Neural crest cell (in vitro differentiated cells): ENCODE data around the gene PRR13. TPM values are rescaled to one million over a fixed set of nuclear protein-coding genes. Genes with fewer than 3 reads are reported as not detected.

Experiments
- DNase-seq: peaks from one replicate; pipeline ENCODE4 v3.0.0; 2021; ENCODE audit warnings: low read depth, mixed read lengths, low spot score
- H3K27ac Mint-ChIP-seq: one replicate; pipeline ENCODE4 v1.8.0; 2021; ENCODE audit warnings: mild to moderate bottlenecking, mixed read lengths; ENCODE audit not compliant: unreplicated experiment
- H3K27me3 Mint-ChIP-seq: 2 replicates; pipeline ENCODE4 v1.8.0; 2021; ENCODE audit warnings: low read depth, mild to moderate bottlenecking, mixed read lengths
- H3K36me3 Mint-ChIP-seq: 2 replicates; pipeline ENCODE4 v1.8.0; 2021; ENCODE audit warnings: low read depth, mild to moderate bottlenecking, mixed read lengths
- H3K4me1 Mint-ChIP-seq: 2 replicates; pipeline ENCODE4 v1.8.0; 2021; ENCODE audit warnings: mixed read lengths
- H3K4me3 Mint-ChIP-seq: one replicate; pipeline ENCODE4 v1.8.0; 2021; ENCODE audit warnings: mild to moderate bottlenecking, mixed read lengths
- H3K9me3 Mint-ChIP-seq: 2 replicates; pipeline ENCODE4 v1.8.0; 2021; ENCODE audit warnings: mixed read lengths
- total RNA-seq: library from RNA; stranded (reverse); gene quantifications from 2 replicates; pipeline ENCODE4 v1.2.1, GENCODE V29; 2021
- TF ChIP-seq, protein P1 (sequence below): fragments of 200-600 bp; sonication (generic); conservative IDR thresholded peaks from 2 replicates; pipeline ENCODE4 v1.5.0; 2021; ENCODE audit warnings: antibody characterized with exemption, mild to moderate bottlenecking

Gene PRR13
- total RNA-seq, 1 donor from 2014 or later = 82.8 TPM

DNA sequence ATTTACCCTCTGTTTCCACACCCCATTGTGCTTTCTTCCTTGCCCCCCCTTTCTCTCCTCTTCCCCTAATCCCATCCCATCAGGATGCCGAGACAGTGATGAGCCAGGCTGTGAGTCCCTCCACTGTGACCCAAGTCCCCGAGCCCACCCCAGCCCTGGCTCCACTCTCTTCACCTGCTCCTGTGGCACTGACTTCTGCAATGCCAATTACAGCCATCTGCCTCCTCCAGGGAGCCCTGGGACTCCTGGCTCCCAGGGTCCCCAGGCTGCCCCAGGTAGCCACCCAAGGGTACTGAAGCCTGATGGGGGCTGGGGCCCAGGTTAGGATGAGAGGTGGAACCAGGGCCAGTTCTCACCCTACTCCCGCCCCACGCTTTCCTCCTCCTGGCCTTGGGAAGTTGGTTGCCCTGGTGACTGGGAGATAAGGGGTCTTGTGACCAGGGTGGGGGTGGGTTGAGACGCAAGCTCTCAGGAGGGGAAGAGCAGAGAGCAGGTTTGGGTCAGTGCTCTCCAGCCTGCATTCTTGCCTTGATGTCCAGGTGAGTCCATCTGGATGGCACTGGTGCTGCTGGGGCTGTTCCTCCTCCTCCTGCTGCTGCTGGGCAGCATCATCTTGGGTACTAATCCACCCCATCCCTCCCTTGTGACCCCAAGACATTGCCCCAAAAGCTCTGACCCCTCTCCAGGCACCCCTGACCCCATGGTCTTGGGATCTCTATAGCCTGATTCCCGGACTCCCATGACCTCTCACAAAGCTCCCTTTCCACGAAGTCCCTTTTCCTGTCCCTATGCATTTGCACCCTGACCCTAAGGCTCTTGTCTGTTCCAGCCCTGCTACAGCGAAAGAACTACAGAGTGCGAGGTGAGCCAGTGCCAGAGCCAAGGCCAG lies 16.7 kb upstream of the PRR13 start:
- Mint-ChIP-seq H3K9me3 (no peaks in the 10 kb centered on the region), H3K4me1 (peaks cover 6% of the 10 kb centered on the region), H3K4me3 (no peak overlapping the region), H3K36me3 (no peaks in the 10 kb centered on the region), H3K27me3 (no peaks in the 10 kb centered on the region), H3K27ac (no peak overlapping the region)
- TF ChIP-seq, protein P1, sequence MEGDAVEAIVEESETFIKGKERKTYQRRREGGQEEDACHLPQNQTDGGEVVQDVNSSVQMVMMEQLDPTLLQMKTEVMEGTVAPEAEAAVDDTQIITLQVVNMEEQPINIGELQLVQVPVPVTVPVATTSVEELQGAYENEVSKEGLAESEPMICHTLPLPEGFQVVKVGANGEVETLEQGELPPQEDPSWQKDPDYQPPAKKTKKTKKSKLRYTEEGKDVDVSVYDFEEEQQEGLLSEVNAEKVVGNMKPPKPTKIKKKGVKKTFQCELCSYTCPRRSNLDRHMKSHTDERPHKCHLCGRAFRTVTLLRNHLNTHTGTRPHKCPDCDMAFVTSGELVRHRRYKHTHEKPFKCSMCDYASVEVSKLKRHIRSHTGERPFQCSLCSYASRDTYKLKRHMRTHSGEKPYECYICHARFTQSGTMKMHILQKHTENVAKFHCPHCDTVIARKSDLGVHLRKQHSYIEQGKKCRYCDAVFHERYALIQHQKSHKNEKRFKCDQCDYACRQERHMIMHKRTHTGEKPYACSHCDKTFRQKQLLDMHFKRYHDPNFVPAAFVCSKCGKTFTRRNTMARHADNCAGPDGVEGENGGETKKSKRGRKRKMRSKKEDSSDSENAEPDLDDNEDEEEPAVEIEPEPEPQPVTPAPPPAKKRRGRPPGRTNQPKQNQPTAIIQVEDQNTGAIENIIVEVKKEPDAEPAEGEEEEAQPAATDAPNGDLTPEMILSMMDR = no peak
- no peak for DNase-seq

DNA sequence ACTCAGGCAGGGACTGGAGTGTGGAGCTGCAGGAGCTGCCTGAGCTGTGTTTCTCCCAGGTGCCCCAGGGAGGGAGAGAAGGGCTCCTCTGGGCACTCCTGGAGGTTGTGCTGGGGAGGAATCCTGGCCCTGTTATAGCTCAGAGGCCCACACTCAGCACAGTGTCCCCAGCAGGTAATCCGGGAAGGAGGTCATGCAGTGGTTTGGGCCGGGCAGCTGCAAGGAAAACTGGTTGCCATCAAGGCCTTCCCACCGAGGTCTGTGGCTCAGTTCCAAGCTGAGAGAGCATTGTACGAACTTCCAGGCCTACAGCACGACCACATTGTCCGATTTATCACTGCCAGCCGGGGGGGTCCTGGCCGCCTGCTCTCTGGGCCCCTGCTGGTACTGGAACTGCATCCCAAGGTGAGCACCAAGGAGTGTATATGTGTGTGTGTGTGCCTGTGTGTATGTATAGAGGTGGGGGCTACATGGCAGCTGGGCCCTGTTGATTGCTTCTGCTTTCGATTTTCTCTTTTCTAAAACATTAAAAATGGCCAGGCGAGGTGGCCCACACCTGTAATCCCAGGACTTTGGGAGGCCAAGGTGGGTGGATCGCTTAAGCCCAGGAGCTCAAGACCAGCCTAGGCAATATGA lies 15.9 kb upstream of the PRR13 start:
- no peaks in the 10 kb centered on the region for H3K36me3 Mint-ChIP-seq
- no peak overlapping the region for H3K4me3 Mint-ChIP-seq
- no peak overlapping the region for H3K27ac Mint-ChIP-seq
- H3K4me1 Mint-ChIP-seq = peaks cover 6% of the 10 kb centered on the region
- TF ChIP-seq, protein P1 = no peak
- H3K9me3 Mint-ChIP-seq = no peaks in the 10 kb centered on the region
- H3K27me3 Mint-ChIP-seq = no peaks in the 10 kb centered on the region
- no peak for DNase-seq

DNA sequence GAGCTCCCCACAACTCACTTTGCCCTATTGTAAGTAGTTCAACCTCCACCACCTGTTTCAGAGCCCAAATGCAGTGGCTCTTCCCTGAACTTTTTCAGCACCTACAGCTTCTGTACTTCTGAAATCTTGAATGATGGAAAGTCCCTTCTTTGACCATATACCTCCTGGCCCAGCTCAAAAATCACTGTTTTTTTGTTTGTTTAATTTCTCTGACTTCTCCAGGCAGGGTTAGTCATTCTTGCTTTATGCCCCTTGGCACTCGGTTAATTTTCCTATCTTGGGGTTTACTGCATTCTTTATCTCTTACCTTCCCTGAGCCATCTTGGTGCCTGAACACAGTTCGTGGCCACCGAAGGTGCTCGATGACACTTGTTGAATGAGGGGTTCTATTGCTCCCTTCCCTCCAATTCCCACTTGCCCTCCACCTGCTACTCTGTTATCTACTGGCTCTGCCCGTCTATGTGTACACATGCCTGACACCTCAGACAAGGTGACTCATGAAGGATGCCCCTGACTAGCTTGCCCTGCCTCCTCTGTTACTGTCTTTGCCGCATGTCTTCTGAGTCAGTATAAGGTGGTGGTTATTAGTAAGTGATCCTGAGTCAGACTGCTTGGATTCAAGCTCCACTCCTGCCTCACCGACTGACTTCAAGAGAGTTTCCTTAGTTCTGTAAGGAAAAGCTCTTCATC lies 13.5 kb upstream of the PRR13 start:
- H3K9me3 Mint-ChIP-seq = no peaks in the 10 kb centered on the region
- no peak overlapping the region for H3K4me3 Mint-ChIP-seq
- TF ChIP-seq, protein P1 = no peak
- H3K36me3 Mint-ChIP-seq = no peaks in the 10 kb centered on the region
- no peaks in the 10 kb centered on the region for H3K4me1 Mint-ChIP-seq
- no peak for DNase-seq
- peak overlapping the region; percentile 32 for H3K27ac Mint-ChIP-seq
- H3K27me3 Mint-ChIP-seq = no peaks in the 10 kb centered on the region

DNA sequence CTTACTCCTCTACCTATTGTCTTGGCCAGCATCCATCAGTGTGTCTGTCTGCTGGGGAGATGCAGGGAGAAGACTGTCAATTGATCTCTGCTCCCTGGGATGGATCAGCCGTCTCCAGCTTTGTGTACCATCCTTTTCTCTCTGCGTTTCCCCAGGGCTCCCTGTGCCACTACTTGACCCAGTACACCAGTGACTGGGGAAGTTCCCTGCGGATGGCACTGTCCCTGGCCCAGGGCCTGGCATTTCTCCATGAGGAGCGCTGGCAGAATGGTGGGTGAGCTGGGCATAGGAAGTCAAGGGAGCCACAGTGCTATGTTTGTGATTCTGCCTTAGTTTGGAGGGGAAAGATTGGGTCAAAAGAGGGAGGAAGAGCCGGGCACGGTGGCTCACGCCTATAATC lies 12.8 kb upstream of the PRR13 start:
- H3K4me3 Mint-ChIP-seq = no peak overlapping the region
- H3K27me3 Mint-ChIP-seq = no peaks in the 10 kb centered on the region
- H3K36me3 Mint-ChIP-seq = no peaks in the 10 kb centered on the region
- no peak for DNase-seq
- H3K4me1 Mint-ChIP-seq = no peaks in the 10 kb centered on the region
- no peaks in the 10 kb centered on the region for H3K9me3 Mint-ChIP-seq
- H3K27ac Mint-ChIP-seq = no peak overlapping the region
- TF ChIP-seq, protein P1 = no peak

DNA sequence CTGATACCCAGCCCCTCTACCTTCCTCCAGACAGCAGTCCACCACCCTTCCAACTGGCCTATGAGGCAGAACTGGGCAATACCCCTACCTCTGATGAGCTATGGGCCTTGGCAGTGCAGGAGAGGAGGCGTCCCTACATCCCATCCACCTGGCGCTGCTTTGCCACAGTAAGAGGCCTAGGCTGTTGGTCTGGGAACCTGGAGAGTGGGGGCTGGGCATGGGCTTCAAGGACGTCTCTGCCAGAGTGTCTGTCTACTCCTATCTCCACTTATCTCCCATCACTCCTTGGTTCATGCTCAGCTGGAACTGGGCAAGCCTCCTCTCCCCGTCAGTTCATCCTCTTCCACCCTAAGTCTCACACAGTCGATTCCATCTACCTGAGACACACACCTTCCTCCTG lies 11.4 kb upstream of the PRR13 start:
- no peaks in the 10 kb centered on the region for H3K9me3 Mint-ChIP-seq

More for the DNA sequence above, 11.4 kb upstream of the PRR13 start:
- Mint-ChIP-seq H3K27ac (no peak overlapping the region), H3K36me3 (no peaks in the 10 kb centered on the region), H3K27me3 (no peaks in the 10 kb centered on the region), H3K4me1 (no peaks in the 10 kb centered on the region), H3K4me3 (no peak overlapping the region)
- TF ChIP-seq, protein P1 = no peak
- DNase-seq = no peak
